Measurements from ENCODE around the gene MGLL.
"Not testable (repeated sequence)": the region's sequence is repeated elsewhere in the genome, so short reads cannot be mapped to it uniquely, and the experiment has no call there.

The MGLL gene

GRCh38 chr3:127718245-127718915, 103.9 kb downstream of the MGLL start:
- DNase-seq: no peak

GRCh38 chr3:127717357-127718244, 104.7 kb downstream of the MGLL start:
- DNase-seq: no peak

GRCh38 chr3:127716384-127716783, 105.9 kb downstream of the MGLL start:
- DNase-seq: no peak

GRCh38 chr3:127715532-127715931, 106.8 kb downstream of the MGLL start:
- DNase-seq: no peak

- peak; percentile 36 for DNase-seq
Measured at GRCh38 chr3:127714866-127715265, 107.4 kb downstream of the MGLL start.

GRCh38 chr3:127714125-127714571, 108.2 kb downstream of the MGLL start:
- DNase-seq: peak; percentile 70

- peak; percentile 61 for DNase-seq
Measured at GRCh38 chr3:127712881-127713771, 109.2 kb downstream of the MGLL start.

GRCh38 chr3:127712461-127712860, 109.9 kb downstream of the MGLL start:
- no peak for DNase-seq

- DNase-seq: no peak
Measured at GRCh38 chr3:127711896-127712295, 110.4 kb downstream of the MGLL start.

GRCh38 chr3:127711021-127711695, 111.2 kb downstream of the MGLL start:
- no peak for DNase-seq

GRCh38 chr3:127710155-127710941, 112.0 kb downstream of the MGLL start:
- peak; percentile 54 for DNase-seq

GRCh38 chr3:127709320-127710060, 112.8 kb downstream of the MGLL start:
- no peak for DNase-seq

- no peak for DNase-seq
Measured at GRCh38 chr3:127708837-127709236, 113.5 kb downstream of the MGLL start.

GRCh38 chr3:127707851-127708411, 114.4 kb downstream of the MGLL start:
- no peak for DNase-seq

- no peak for DNase-seq
Measured at GRCh38 chr3:127706785-127707351, 115.4 kb downstream of the MGLL start.

GRCh38 chr3:127706312-127706711, 116.0 kb downstream of the MGLL start:
- no peak for DNase-seq

GRCh38 chr3:127704840-127705239, 117.5 kb downstream of the MGLL start:
- DNase-seq: not testable (repeated sequence)

- DNase-seq: no peak
Measured at GRCh38 chr3:127702151-127702578, 120.2 kb downstream of the MGLL start.

GRCh38 chr3:127701280-127701911, 120.9 kb downstream of the MGLL start:
- DNase-seq: no peak

GRCh38 chr3:127700406-127700805, 121.9 kb downstream of the MGLL start:
- DNase-seq: no peak
